22Rv1 (cell line): ENCODE measurements around the gene CUX1.

Source experiments
- CTCF ChIP-seq: fragments of 450-650 bp; IDR thresholded peaks from 2 replicates; pipeline ENCODE4 v1.5.1; 2017; ENCODE audit warnings: mild to moderate bottlenecking
- ZFX ChIP-seq: fragments of 450-650 bp; IDR thresholded peaks from 2 replicates; pipeline ENCODE4 v1.6.1; 2017; ENCODE audit warnings: antibody characterized with exemption, borderline replicate concordance

- TF ChIP-seq CTCF, result no peak
- no peak for TF ChIP-seq ZFX
Observed at GRCh38 chr7:101937717-101938514, 120.5 kb downstream of the CUX1 start.
